Pancreas (tissue), 10 donors: ENCODE results near the gene RIC1. TPM values are rescaled to one million over a fixed set of nuclear protein-coding genes. Genes with fewer than 3 reads are reported as not detected.

ENCODE experiments used
- ATAC-seq, 4 donors: fragments of 200-7000 bp; cut with Tn5 transposase; one replicate each; pipeline versions ENCODE4 v1.8.0 to v1.9.1; 2020; ENCODE audit warnings: mild to moderate bottlenecking in 4 of 4, moderate library complexity in 4 of 4
- DNase-seq, 6 donors: peaks; one replicate each; pipeline ENCODE4 v3.0.0-alpha.2; 2020
- FAIRE-seq: peaks from 2 replicates; lab custom pipeline; 2012; peaks lifted over from hg19 to GRCh38; lab: Jason Lieb, UNC
- H3K27ac ChIP-seq, 4 donors: fragments of 200-600 bp; sonication (generic); 1 replicate in 3 of 4; 2 replicates in 1 of 4; pipeline versions ENCODE4 v1.5.0 to v1.8.0; 2020
- H3K27me3 ChIP-seq, 4 donors: fragments of 200-600 bp; one replicate each; pipeline ENCODE4 v1.8.0; 2021
- H3K36me3 ChIP-seq, 3 donors: fragments of 200-600 bp; sonication (generic) in 1 of 3; one replicate each; pipeline versions ENCODE4 v1.5.0 to v1.8.0; 2020 to 2021
- H3K4me1 ChIP-seq, 3 donors: fragments of 200-600 bp; one replicate each; pipeline ENCODE4 v1.8.0; 2021
- H3K4me3 ChIP-seq, 4 donors: fragments of 200-600 bp; sonication (generic) in 2 of 4; one replicate each; pipeline versions ENCODE4 v1.5.0 to v1.8.0; 2020 to 2021
- H3K9me3 ChIP-seq, 4 donors: fragments of 200-600 bp; one replicate each; pipeline ENCODE4 v1.8.0; 2021
- WGBS, 2 donors: extraction: QIAGEN DNeasy Blood & Tissue Kit; methylation state at CpG; one replicate each; pipeline ENCODE4 v1.1.7; 2013; 5-methylcytosine and 5-hydroxymethylcytosine counted together
- intact Hi-C, 3 donors: fragments of 100-400 bp; cut with DNase I; formaldehyde crosslinking; loops; one replicate each; pipeline versions ENCODE4 v1.11.1 to v1.14.2; 2022
- polyA plus RNA-seq, 2 donors: library from polyadenylated mRNA; stranded (reverse); fragments of 200-250 nt; gene quantifications; one replicate each; pipeline ENCODE4 v1.2.3, GENCODE V29; 2013
- total RNA-seq, 6 donors: library from RNA; stranded (reverse); fragmentation: NEBNext Ultra II Directional in 4 of 6; extraction: Animal tissue kit (Norgen Biotek cat#: 25700) in 4 of 6; gene quantifications; one replicate each; pipeline versions ENCODE4 v1.2.1 to v1.2.4, GENCODE V29; 2021 to 2023
- TF ChIP-seq, protein P1 (sequence below), 4 donors: fragments of 200-600 bp; sonication (generic) in 3 of 4; IDR thresholded peaks; one replicate each; pipeline versions ENCODE4 v1.5.0 to v1.8.0; 2021; ENCODE audit warnings: antibody characterized with exemption in 4 of 4
- donor health status: healthy with polysubstance abuse.
- donor health status: DM: no; HTN: no; CAD: no; lungs with moderate emphysema.
- donor health status: DM: no; HTN: no; CAD: no.
- donor health status: control.
- donor health status: control.
- donor health status: Bipolar disorder and iron deficiency.
- donor health status: DM: yes; HTN: yes; CAD: no.
- donor health status: DM: no; HTN: no; CAD: no.
- donor health status: DM: no; HTN: no; CAD: no.
- donor health status: DM: yes; HTN: yes; CAD: no.

RIC1 gene
- total and polyA plus RNA-seq, 8 donors, result 2.9 to 11.8 (median 8.4) TPM

DNA sequence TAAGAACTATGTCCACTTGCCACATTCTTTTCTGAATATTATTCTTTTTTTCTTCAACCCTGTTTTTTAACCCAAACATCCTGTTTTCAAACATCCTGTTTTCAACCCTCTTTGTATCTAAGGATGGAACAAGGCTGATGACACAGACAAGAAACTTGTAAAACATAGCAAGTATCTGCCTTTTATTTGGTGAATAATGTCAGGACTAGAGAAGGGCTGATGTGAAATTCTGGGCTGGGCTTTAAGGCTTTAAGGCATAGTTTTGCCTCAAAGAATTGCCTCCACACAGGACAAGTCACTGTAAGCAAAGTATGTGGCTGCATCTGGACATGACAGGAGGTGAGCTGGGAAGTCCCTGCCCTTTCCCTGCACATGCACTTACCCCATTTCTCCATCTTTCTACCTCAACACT lies 42.5 kb upstream of the RIC1 start:
- FAIRE-seq (no peak), ATAC-seq (no peak), DNase-seq (no peak)
- intact Hi-C loops, result no loop called here
- Histone ChIP-seq H3K4me1 (no peaks in the 10 kb centered on the region), H3K27me3 (no peaks in the 10 kb centered on the region), H3K36me3 (no peaks in the 10 kb centered on the region), H3K4me3 (no peak overlapping the region), H3K9me3 (no peaks in the 10 kb centered on the region), H3K27ac (no peak overlapping the region)
- TF ChIP-seq, protein P1, sequence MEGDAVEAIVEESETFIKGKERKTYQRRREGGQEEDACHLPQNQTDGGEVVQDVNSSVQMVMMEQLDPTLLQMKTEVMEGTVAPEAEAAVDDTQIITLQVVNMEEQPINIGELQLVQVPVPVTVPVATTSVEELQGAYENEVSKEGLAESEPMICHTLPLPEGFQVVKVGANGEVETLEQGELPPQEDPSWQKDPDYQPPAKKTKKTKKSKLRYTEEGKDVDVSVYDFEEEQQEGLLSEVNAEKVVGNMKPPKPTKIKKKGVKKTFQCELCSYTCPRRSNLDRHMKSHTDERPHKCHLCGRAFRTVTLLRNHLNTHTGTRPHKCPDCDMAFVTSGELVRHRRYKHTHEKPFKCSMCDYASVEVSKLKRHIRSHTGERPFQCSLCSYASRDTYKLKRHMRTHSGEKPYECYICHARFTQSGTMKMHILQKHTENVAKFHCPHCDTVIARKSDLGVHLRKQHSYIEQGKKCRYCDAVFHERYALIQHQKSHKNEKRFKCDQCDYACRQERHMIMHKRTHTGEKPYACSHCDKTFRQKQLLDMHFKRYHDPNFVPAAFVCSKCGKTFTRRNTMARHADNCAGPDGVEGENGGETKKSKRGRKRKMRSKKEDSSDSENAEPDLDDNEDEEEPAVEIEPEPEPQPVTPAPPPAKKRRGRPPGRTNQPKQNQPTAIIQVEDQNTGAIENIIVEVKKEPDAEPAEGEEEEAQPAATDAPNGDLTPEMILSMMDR (IDR thresholded peaks at IDR 0.05), result no peak

DNA sequence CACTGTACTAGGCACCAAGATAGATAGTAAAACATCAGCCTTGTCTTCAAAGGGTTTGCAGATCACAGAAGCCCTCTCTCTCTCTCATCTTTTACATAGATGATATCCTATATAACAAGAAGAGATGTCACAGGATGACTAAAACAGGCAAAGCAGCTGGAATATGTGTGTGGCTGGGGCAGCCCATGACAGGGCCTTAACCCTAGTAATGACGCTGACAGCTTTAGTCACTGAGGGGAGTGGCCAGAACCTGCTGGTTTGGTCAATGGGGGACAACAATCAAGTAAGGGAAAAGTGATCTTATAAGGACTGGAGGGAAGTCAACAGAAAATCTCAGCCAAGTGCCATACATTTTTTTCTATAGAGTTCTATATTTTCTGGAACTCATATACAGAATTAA lies 41.9 kb upstream of the RIC1 start:
- Histone ChIP-seq H3K4me3 (no peak overlapping the region), H3K27ac (no peak overlapping the region), H3K9me3 (no peaks in the 10 kb centered on the region), H3K27me3 (no peaks in the 10 kb centered on the region), H3K36me3 (no peaks in the 10 kb centered on the region), H3K4me1 (no peaks in the 10 kb centered on the region)
- ATAC-seq (no peak), DNase-seq (no peak), FAIRE-seq (no peak)
- TF ChIP-seq, protein P1 (IDR thresholded peaks at IDR 0.05), result no peak
- intact Hi-C loops, result no loop called here
- 87 to 92% methylated on average over 1 of the region's 1 CpG for WGBS, 2 donors

DNA sequence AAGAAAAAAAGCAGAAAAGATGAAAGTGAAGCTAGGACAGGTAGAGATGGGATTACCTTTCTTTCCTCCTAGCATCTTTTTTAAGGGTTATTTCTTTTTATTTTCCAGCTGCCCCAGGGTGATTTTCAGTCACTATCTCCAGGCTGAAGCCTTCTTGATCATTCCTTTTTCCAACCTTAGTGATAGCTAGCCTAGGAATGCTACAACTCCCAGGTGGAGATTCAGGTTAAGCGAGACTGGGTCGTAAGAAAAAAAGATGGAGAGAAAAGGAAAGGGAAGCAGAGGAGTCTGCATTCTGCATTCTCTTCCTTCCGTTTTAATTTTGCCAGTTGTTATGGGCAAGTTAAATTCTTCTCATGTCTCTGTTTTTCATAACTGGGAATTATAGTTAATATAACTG lies 36.7 kb upstream of the RIC1 start:
- WGBS, 2 donors, result 74 to 77% methylated on average over 3 of the region's 3 CpGs
- ATAC-seq (no peak), DNase-seq (no peak), FAIRE-seq (no peak)
- H3K4me3 ChIP-seq, result no peak overlapping the region
- intact Hi-C loops, result loop anchor here in 1 of 3 donors (5.0 kb wide), 1 partner anchor 405 kb away; the partner anchor contains the start of gene INSL6
- no peaks in the 10 kb centered on the region for H3K4me1 ChIP-seq
- TF ChIP-seq, protein P1 (IDR thresholded peaks at IDR 0.05), result no peak
- H3K9me3 ChIP-seq, result no peaks in the 10 kb centered on the region
- no peak overlapping the region for H3K27ac ChIP-seq
- no peaks in the 10 kb centered on the region for H3K36me3 ChIP-seq
- no peaks in the 10 kb centered on the region for H3K27me3 ChIP-seq

DNA sequence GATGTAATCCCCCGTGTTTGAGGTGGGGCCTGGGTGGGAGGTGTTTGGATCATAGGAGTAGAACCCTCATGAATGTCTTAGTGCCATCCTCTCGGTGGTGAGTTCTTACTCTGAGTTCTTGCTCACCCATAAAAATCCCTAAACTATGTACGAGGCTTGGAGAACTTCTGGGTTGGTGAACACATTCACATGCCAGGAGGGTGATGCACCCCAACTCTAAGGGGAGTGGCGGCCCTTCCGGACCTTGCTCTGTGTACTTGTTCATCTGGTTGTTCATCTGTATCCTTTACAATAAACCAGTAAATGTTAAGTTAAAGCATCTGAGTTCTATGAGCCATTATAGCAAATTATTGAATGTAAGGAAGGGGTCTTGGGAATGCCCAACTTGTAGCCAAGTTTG lies 36.0 kb upstream of the RIC1 start:
- Histone ChIP-seq H3K4me1 (no peaks in the 10 kb centered on the region), H3K27ac (no peak overlapping the region), H3K4me3 (no peak overlapping the region), H3K9me3 (no peaks in the 10 kb centered on the region), H3K36me3 (no peaks in the 10 kb centered on the region), H3K27me3 (no peaks in the 10 kb centered on the region)
- TF ChIP-seq, protein P1 (IDR thresholded peaks at IDR 0.05), result no peak
- 75 to 86% methylated on average over 5 of the region's 5 CpGs for WGBS, 2 donors
- intact Hi-C loops, result loop anchor here in 1 of 3 donors (5.0 kb wide), 1 partner anchor 406 kb away; the partner anchor contains the start of gene INSL6
- no peak for DNase-seq
- ATAC-seq, result no peak
- FAIRE-seq, result no peak

DNA sequence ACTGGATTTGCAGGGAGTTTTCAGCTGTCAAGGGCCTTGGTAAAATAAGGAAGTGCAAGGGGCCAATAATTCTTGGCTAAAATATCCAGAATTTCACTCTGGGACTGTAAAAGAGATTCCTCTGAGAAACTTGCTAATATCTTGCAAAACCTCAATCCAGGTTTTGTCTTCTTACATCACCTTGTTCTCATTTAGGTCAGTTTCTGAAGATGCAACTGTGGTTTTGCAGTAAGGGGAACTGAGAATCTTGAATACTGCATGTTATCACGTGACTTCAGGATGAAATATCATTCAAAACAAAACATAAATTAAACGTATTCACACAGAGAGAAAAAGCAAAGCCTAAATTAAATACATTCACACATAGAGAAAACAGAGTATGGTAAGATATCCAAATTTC lies 35.0 kb upstream of the RIC1 start:
- FAIRE-seq (no peak), ATAC-seq (no peak), DNase-seq (no peak)
- Histone ChIP-seq H3K4me3 (no peak overlapping the region), H3K27me3 (no peaks in the 10 kb centered on the region), H3K27ac (no peak overlapping the region), H3K9me3 (no peaks in the 10 kb centered on the region), H3K36me3 (no peaks in the 10 kb centered on the region), H3K4me1 (no peaks in the 10 kb centered on the region)
- whole genome bisulfite sequencing, 2 donors, result 72 to 89% methylated on average over 2 of the region's 2 CpGs
- intact Hi-C loops, result loop anchor here in 1 of 3 donors (5.0 kb wide), 1 partner anchor 407 kb away; the partner anchor contains the start of gene INSL6
- TF ChIP-seq, protein P1 (IDR thresholded peaks at IDR 0.05), result no peak
